ENCODE data around the gene NAGLU.

The NAGLU gene

DNA sequence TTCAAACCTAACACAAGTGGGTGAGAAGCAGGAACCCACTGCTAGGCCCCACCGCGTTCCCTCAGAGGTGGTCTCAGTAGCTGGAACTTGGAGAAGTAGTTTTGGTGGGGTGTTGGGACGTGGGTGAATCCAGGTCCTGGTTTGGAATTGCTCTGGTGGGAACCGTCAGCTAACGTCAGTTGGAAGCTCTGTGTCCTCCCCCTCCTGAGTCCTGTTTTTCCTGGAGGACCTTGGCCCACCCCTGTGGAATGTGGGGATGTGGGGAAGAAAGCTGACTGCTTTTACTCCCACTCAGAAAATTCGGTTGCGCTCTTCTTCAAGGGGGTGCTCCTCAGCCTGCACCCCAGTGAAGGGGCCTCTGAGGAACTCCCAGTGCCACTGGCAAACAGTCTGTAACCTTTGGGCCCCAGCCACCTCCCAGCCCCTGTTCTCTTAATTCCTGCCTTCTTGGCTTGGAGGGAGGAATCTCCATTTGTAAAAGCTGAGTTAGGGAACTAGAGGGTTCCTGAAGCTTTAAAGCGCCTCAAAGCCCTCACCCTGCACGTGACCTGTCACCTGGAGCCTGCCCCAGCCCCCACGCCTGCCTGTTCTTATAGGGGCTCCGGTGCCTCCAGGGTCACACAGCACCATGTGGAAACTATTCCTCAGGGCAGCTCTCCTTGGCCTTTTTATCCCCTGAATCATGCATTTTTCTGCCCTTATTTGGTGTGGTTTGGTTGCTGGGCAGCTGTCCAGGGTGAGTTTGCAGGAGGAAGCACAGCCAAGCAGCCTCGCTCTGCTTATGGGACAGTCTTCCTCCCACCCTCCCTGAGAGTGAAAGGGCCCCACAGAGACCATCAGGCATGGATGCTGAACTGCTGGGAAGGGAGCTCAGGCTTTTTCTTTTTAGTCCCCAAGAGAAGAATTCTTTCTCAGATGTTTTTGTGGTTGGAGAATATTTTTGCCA is 16.2 kb upstream of the NAGLU start:
- no peak overlapping the region for H3K4me3 ChIP-seq (ENCODE audit: control insufficient read depth, low read depth, low read length)
- peak; percentile 96 for DNase-seq (ENCODE audit: low read depth)
- TF ChIP-seq, protein P1, sequence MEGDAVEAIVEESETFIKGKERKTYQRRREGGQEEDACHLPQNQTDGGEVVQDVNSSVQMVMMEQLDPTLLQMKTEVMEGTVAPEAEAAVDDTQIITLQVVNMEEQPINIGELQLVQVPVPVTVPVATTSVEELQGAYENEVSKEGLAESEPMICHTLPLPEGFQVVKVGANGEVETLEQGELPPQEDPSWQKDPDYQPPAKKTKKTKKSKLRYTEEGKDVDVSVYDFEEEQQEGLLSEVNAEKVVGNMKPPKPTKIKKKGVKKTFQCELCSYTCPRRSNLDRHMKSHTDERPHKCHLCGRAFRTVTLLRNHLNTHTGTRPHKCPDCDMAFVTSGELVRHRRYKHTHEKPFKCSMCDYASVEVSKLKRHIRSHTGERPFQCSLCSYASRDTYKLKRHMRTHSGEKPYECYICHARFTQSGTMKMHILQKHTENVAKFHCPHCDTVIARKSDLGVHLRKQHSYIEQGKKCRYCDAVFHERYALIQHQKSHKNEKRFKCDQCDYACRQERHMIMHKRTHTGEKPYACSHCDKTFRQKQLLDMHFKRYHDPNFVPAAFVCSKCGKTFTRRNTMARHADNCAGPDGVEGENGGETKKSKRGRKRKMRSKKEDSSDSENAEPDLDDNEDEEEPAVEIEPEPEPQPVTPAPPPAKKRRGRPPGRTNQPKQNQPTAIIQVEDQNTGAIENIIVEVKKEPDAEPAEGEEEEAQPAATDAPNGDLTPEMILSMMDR (IDR thresholded peaks at IDR 0.05; ENCODE audit: control insufficient read depth, insufficient read depth, low read depth, low read length, missing control alignments) = peak; percentile 14

DNA sequence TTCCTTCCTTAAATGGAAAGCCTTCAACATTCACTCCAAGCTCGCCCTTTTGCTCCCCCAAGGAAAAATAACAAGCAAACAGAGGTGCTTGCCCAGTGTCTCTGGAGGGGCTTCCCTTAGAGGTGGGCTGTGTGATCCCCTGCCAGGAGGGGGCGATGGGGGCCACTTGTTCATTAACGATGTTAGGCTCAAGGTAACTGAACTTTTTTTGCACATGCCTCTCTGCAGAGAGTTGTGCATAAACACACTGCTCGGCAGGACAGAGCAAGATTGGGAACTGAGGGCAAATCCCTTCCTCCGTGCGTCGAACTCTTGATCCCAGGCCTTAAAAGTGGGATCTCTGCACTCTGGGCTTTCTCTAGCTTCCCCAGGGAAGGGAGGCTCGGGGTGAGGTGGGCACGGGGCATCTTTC is 15.5 kb upstream of the NAGLU start:
- H3K4me3 ChIP-seq (ENCODE audit: control insufficient read depth, low read depth, low read length) = no peak overlapping the region
- DNase-seq (ENCODE audit: low read depth) = no peak
- TF ChIP-seq, protein P1 (IDR thresholded peaks at IDR 0.05; ENCODE audit: control insufficient read depth, insufficient read depth, low read depth, low read length, missing control alignments) = peak; percentile 7

DNA sequence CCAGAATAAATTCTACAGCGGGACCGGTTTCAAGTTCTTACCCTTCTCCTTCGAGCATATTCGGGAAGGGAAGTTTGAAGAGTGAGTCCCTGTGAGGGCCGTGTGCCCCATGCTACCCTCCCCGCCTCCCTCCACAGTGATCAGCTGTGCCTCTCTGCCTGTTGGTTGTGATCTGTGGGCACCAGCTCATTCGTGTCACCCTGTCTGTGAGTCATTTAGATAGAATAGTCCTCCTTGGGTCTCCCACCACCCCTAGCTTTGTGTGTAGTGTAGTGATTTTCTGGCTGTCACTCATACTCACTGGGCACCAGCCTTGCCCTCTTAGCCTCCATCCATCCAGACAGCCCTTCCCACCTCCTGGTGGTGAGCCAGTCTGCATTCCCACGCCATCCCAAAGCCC is 15.0 kb upstream of the NAGLU start:
- TF ChIP-seq, protein P1 (IDR thresholded peaks at IDR 0.05; ENCODE audit: control insufficient read depth, insufficient read depth, low read depth, low read length, missing control alignments) = no peak
- no peak for DNase-seq (ENCODE audit: low read depth)
- H3K4me3 ChIP-seq (ENCODE audit: control insufficient read depth, low read depth, low read length) = no peak overlapping the region

DNA sequence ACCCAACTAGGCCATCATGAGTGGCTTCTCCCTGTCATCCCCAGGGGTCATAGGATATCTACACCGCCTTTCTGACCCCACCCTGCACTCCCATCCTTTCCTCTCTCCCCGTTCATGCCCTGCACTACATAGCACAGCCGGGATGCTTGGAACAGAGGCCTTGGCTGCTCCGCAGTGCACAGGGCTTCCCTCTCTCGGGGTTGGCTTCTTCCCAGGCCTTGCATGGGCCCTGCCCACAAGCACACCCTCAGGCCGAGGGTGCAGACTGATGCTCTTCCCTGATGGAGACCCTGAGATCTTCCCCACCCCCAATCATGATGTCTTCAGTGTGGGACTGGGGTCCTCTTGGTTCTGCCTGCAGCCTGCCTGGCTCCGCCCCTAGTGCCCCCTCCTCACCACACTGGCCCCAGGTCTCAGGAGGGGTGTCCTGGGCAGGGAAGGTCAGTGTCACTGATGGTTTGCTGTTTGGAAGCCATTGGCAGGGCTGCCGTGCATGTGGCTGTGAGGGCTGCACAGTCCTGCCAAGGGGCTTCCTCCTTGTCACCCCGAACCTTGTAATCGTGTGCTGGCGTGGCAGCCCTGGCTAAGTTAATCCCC is 14.3 kb upstream of the NAGLU start:
- TF ChIP-seq, protein P1 (IDR thresholded peaks at IDR 0.05; ENCODE audit: control insufficient read depth, insufficient read depth, low read depth, low read length, missing control alignments) = no peak
- H3K4me3 ChIP-seq (ENCODE audit: control insufficient read depth, low read depth, low read length) = no peak overlapping the region
- no peak for DNase-seq (ENCODE audit: low read depth)

DNA sequence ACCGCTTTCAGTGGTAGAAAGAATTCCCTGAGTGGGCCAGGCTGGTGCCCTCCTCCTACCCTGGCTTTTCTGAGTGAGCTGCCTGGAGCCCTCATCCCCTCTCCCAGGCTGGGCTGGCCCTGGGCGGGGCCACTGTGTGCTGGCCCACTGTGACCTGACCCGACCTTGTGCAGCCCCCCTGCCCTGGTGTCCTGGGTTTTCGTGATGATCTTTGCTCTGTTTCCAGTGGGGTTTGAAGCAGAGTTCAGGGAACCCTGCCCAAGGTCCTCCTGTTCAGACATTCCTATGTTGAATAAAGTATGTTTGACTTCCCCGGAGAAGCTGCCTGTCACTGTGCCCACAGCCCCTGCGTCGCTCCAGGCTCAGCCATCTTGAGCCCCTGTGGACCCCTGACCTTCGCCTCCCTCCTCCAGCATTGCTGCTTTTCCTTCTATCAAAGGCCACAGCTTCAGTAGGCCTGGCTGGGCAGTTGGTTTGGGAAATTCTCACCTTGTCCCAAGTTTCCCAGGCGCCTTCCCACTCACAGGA is 13.7 kb upstream of the NAGLU start:
- H3K4me3 ChIP-seq (ENCODE audit: control insufficient read depth, low read depth, low read length) = no peak overlapping the region
- TF ChIP-seq, protein P1 (IDR thresholded peaks at IDR 0.05; ENCODE audit: control insufficient read depth, insufficient read depth, low read depth, low read length, missing control alignments) = no peak
- DNase-seq (ENCODE audit: low read depth) = no peak

DNA sequence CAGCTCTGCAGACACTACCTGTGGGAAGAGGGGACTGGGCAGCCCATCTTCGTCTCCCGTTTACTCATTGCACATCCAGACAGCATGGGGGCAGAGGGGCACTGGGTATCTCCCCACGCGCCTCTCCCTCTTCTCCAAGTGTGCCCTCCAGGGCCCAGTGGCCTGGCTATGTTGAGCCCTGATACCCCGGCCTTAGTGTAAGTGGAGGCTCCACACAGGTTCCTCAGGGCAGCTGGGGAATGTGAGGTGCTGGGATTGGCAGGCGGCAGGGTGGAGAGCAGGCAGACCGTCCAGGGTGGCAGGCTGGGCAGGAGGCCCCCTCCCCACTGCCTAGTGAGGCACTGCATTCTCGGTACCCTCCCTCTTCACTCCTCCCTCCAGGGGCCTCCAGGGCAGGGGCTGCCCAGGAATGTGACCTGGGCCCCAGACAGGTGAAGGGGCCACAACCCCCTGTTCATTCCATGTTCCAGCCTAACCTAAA is 13.2 kb upstream of the NAGLU start:
- no peak overlapping the region for H3K4me3 ChIP-seq (ENCODE audit: control insufficient read depth, low read depth, low read length)
- TF ChIP-seq, protein P1 (IDR thresholded peaks at IDR 0.05; ENCODE audit: control insufficient read depth, insufficient read depth, low read depth, low read length, missing control alignments) = no peak
- DNase-seq (ENCODE audit: low read depth) = no peak

Data from AG09309 (cell line).